ENCODE data around the gene FARP1. TPM values are rescaled to one million over a fixed set of nuclear protein-coding genes. Genes with fewer than 3 reads are reported as not detected.

Gene FARP1
- polyA plus RNA-seq, 4 donors, result 244 to 270 (median 266) TPM

DNA sequence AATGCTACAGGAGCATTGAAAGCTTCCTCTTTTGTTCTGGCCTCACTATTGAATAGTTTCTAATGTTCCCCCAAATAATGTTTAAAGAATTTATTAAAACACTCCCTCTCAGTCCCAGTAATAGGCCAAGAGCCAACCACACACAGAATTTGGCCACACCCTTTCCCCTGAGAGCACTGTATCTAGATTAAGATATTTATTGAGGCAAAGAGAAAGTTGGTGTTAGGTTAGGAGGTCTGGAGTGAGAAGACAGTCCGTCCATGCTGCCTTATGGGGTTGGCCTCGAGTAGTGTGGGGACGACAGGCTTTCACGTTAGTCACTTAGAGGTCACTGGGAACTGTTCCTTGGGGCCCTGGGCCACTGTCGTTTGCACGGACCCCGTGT is 157.1 kb downstream of the FARP1 start:
- no peak for DNase-seq (ENCODE audit: low read depth in 4 of 4, low spot score in 3 of 4)

- no peak for DNase-seq (ENCODE audit: low read depth in 4 of 4, low spot score in 3 of 4)
Observed at GRCh38 chr13:98300956-98301641, 158.2 kb downstream of the FARP1 start.

GRCh38 chr13:98301721-98302120 is 158.8 kb downstream of the FARP1 start:
- DNase-seq (ENCODE audit: low read depth in 4 of 4, low spot score in 3 of 4), result no peak

GRCh38 chr13:98303858-98304257 is 161.0 kb downstream of the FARP1 start:
- DNase-seq (ENCODE audit: low read depth in 4 of 4, low spot score in 3 of 4), result no peak

GRCh38 chr13:98305670-98306069 is 162.8 kb downstream of the FARP1 start:
- DNase-seq (ENCODE audit: low read depth in 4 of 4, low spot score in 3 of 4), result no peak

DNA sequence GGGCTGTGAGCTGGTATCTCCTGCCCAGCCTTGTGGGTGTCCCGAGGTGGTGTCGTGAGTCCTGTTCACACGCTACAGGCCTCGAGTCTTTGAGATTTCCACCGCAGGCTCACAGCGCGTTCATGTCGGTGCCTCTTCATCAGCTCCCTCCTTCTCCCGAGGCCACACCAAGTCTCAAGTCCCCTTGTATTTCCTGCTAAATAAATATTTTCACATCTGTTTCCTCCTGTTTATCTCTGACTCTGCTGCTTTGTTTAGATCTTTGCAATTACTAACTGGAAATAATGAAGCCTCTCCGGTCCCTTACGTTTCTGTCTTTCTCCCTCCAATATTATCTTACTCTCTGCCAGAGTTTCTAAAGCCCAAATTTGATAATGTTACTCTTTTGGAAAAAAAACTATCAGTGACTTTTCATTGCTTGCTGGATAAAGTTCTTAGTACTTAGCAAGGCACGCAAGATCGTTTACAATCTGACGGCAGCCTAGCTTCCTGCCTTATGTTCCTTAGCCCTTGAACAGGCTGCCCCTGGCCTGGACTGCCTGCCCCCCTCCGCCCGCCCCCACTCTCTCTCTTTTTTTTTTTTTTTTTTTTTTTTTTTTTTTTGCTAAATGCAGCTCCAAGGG is 164.7 kb downstream of the FARP1 start:
- no peak for DNase-seq (ENCODE audit: low read depth in 4 of 4, low spot score in 3 of 4)

- no peak for DNase-seq (ENCODE audit: low read depth in 4 of 4, low spot score in 3 of 4)
Observed at GRCh38 chr13:98308086-98308911, 165.4 kb downstream of the FARP1 start.

DNA sequence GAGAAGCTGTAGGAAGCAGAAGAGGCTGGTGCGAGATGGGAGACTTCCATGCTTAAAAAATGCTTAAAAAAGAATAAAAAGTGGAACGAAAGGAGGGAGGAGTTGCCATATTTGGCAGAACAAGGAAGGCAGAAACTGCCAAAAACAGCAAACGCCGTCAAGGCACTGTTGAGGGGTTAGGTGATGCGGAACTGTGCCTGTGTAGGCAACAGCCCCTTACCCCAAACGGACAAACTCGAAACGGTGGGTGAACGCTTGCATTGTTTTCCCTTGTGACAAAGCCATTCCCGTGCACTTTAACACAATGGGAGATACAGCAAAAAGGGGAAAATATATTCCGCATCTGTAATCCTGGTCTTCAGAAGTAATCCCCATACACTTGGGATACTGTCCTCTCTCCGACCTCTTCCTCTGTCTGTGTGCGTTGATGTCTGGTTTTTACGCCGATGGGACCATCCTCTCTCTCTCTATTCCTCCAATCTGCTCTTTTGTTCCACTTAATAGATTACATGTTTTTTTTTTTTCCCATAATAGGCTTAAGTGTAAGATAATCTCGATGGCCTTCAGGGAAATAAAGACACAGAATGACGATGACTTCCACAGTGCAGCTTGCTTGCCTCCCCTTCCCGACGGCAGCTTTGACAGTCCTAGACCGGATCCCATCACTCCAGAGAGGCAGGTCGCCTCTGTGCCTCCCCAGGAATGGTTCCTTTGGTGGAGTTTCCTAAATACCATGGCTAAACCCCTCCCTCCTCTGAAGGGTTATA is 166.9 kb downstream of the FARP1 start:
- no peak for DNase-seq (ENCODE audit: low read depth in 4 of 4, low spot score in 3 of 4)

- DNase-seq (ENCODE audit: low read depth in 4 of 4, low spot score in 3 of 4), result no peak
Observed at GRCh38 chr13:98310485-98311199, 167.7 kb downstream of the FARP1 start.

GRCh38 chr13:98311200-98311548 is 168.3 kb downstream of the FARP1 start:
- no peak for DNase-seq (ENCODE audit: low read depth in 4 of 4, low spot score in 3 of 4)

- no peak for DNase-seq (ENCODE audit: low read depth in 4 of 4, low spot score in 3 of 4)
Observed at GRCh38 chr13:98312606-98313005, 169.7 kb downstream of the FARP1 start.

DNA sequence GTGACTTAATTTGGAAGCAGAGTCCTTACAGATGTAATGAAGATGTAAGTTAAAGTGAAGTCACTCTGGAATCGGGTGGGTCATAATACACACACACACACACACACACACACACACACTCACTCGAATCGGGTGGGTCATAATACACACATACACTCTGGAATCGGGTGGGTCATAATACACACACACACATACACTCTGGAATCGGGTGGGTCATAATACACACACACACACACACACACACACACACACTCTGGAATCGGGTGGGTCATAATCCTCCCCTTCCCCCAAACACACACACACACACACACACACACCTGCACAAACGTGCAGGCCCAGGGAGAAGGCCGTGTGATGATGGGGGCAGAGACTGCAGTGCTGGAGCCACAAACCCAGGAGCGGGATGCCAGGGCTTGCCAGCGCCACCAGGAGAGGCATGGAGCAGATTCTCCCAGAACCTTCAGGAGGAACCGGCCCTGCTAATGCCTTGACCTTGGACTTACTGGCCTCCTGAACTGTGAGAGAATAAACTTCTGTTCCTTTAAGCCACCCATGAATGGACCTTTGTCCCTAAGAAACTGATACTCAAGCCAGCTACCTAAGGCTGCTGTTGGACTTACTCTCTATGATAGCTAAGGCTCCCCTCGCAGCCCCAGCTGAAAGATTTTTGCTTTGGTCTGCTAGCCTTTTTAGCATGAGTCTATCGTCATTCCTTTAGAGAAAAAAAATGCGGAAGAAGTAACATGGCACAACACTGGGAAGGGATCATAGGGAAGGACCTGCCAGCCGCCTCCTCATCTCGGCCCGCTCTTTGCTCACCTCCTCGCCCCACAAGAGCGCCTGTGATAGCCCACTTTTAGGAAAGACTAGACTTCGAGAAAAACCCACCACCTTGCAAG is 170.4 kb downstream of the FARP1 start:
- DNase-seq (ENCODE audit: low read depth in 4 of 4, low spot score in 3 of 4), result no peak

DNA sequence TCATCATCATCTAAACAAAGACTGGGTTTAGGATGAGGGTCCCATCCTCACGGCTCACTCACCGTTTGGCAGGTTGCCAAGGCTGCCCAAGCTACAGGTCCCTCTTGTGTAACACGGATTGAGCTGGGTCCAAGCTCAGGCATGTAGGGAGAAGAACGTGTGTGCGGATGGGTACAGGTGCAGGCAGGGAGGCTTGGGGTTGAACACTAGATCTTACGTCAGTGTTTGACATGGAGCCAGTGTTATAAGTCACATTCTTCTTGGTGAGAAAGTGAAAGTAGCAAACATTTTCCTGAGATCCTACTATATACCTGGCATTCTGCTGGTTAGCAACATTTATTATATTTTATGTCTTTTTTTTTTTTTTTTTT is 171.0 kb downstream of the FARP1 start:
- DNase-seq (ENCODE audit: low read depth in 4 of 4, low spot score in 3 of 4), result no peak

- DNase-seq (ENCODE audit: low read depth in 4 of 4, low spot score in 3 of 4), result no peak
Observed at GRCh38 chr13:98315466-98315865, 172.6 kb downstream of the FARP1 start.

GRCh38 chr13:98315902-98316301 is 173.0 kb downstream of the FARP1 start:
- DNase-seq (ENCODE audit: low read depth in 4 of 4, low spot score in 3 of 4), result no peak

- DNase-seq (ENCODE audit: low read depth in 4 of 4, low spot score in 3 of 4), result no peak
Observed at GRCh38 chr13:98317573-98318171, 174.8 kb downstream of the FARP1 start.

GRCh38 chr13:98318263-98318878 is 175.5 kb downstream of the FARP1 start:
- DNase-seq (ENCODE audit: low read depth in 4 of 4, low spot score in 3 of 4), result no peak

- no peak for DNase-seq (ENCODE audit: low read depth in 4 of 4, low spot score in 3 of 4)
Observed at GRCh38 chr13:98320561-98321105, 177.7 kb downstream of the FARP1 start.

Measured in right renal pelvis (tissue), 4 donors.